Kidney epithelial cell (primary cell): Measurements from ENCODE around the gene ADAM33. TPM values are rescaled to one million over a fixed set of nuclear protein-coding genes. Genes with fewer than 3 reads are reported as not detected.

Source experiments
- DNase-seq: peaks from one replicate; pipeline ENCODE4 v3.0.0-alpha.2; 2010; ENCODE audit warnings: low read depth
- H3K27me3 ChIP-seq: 2 replicates; pipeline ENCODE4 v1.6.0; 2011; ENCODE audit warnings: low read length; ENCODE audit not compliant: control insufficient read depth, insufficient read depth
- H3K36me3 ChIP-seq: 2 replicates; pipeline ENCODE4 v1.5.1; 2011; ENCODE audit warnings: low read length; ENCODE audit not compliant: control insufficient read depth, insufficient read depth
- H3K4me3 ChIP-seq: 2 replicates; pipeline ENCODE4 v1.5.1; 2011; ENCODE audit warnings: low read depth, mild to moderate bottlenecking, control low read depth, low read length
- total RNA-seq: library from RNA; depleted of rRNA; stranded (reverse); fragments of >200 nt; gene quantifications from 2 replicates; pipeline ENCODE4 v1.2.3, GENCODE V29; 2015
- TF ChIP-seq, protein P1 (sequence below): IDR thresholded peaks from 2 replicates; pipeline ENCODE4 v1.5.1; 2011; ENCODE audit warnings: mild to moderate bottlenecking, moderate library complexity, low read length, control low read depth, inconsistent platforms; ENCODE audit not compliant: insufficient read depth, poor library complexity, severe bottlenecking

Gene ADAM33
- total RNA-seq, 1 donor from 2014 or later, result 0.13 TPM

GRCh38 chr20:3674995-3675900 lies 6.6 kb downstream of the ADAM33 start:
- TF ChIP-seq, protein P1, sequence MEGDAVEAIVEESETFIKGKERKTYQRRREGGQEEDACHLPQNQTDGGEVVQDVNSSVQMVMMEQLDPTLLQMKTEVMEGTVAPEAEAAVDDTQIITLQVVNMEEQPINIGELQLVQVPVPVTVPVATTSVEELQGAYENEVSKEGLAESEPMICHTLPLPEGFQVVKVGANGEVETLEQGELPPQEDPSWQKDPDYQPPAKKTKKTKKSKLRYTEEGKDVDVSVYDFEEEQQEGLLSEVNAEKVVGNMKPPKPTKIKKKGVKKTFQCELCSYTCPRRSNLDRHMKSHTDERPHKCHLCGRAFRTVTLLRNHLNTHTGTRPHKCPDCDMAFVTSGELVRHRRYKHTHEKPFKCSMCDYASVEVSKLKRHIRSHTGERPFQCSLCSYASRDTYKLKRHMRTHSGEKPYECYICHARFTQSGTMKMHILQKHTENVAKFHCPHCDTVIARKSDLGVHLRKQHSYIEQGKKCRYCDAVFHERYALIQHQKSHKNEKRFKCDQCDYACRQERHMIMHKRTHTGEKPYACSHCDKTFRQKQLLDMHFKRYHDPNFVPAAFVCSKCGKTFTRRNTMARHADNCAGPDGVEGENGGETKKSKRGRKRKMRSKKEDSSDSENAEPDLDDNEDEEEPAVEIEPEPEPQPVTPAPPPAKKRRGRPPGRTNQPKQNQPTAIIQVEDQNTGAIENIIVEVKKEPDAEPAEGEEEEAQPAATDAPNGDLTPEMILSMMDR, result no peak
- Histone ChIP-seq H3K27me3 (peaks cover 83% of the 10 kb centered on the region), H3K4me3 (no peak overlapping the region), H3K36me3 (no peaks in the 10 kb centered on the region)
- DNase-seq, result no peak

DNA sequence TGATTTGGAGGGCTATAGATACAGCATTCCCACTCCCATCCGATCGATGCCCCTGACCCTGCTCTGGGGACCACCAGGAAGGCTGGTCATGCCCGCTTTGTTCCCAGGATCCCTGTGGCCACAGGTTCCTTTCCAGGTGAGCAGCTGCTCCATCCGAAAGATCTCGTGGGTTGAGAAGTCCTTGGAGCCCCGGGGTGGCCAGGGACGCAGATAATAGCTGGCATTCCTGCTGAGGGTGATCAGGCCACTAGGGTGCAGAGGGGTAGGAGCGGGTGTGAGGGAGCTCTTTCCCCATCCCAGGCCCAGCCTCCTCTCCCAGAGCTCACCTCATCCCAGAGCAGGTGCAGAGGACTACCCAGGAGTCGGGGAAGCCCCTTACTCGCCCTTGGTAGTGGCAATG lies 7.4 kb downstream of the ADAM33 start:
- Histone ChIP-seq H3K27me3 (peaks cover 80% of the 10 kb centered on the region), H3K36me3 (no peaks in the 10 kb centered on the region), H3K4me3 (no peak overlapping the region)
- TF ChIP-seq, protein P1, result no peak
- DNase-seq, result no peak

DNA sequence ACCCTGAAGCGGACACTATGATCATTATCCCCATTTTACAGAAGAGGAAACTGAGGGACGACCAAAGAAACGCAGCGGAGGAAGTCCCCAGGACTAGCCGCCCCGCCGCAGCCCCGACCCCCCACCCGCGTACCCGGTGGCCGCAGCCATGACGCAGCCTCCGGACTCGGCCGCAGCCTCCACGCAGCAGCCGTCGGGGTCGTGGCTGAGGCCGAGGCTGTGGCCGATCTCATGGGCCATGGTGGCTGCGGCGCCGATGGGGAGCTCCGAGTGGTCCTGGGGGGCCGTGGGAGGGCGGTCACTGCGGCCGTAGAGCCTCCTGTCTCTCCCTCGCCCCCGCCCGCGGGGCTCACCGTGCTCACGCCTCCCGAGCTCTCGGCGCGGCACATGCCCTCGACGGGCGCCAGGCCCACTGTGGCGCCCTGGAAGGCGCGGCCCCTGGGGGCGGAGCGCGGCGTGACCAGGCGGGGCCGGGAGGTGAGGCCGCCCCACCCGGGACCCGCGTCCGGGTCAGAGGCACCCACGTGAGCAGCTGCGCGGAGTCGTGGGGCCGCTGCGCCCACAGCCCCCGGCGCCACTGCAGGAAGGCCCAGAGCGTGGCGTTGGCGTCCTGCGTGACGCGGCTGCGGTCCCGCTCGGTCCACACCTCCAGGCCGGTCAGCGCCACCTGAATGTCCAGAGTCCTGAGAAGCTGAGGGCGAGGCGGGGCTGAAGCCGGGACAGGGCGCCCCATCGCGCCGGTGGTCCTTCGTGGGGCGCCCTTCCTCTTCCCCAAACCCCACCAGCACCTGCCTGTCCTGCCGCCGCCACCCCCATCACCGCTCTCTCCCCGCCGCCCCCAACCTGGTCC lies 8.4 kb downstream of the ADAM33 start:
- Histone ChIP-seq H3K27me3 (peaks cover 79% of the 10 kb centered on the region), H3K36me3 (no peaks in the 10 kb centered on the region), H3K4me3 (no peak overlapping the region)
- no peak for DNase-seq
- TF ChIP-seq, protein P1, result no peak

DNA sequence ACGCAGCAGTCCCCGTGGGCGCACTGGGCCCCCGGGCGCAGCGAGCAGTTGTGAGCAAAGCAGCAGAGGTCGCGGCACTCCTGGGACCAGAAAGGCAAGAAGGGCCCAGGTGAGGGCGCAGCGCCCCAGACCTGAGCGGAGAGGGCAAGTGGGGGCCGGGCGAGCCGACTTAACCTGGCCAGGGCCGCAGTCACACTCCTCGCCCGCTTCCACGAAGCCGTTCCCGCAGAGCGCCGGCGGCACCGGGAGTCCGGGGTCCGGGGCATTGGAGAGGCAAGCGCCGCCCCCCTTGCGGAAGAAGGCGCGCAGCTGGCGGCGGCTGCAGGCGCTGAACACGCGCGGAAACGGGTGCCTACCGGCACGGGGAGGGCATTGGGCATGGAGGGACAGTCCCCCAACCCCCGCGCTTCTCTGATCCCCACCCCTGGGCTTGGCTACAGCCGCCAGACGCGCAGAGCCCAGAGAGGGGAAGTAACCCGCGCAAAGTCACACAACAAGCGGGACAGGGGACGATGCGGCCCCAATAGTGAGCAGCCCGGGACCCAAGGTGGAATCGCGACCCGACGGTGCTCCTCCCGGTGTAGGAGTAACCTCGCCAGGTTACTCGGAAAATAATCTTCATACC lies 9.2 kb downstream of the ADAM33 start:
- Histone ChIP-seq H3K27me3 (peaks cover 76% of the 10 kb centered on the region), H3K4me3 (no peak overlapping the region), H3K36me3 (no peaks in the 10 kb centered on the region)
- DNase-seq, result no peak
- TF ChIP-seq, protein P1, result peak; percentile 4

DNA sequence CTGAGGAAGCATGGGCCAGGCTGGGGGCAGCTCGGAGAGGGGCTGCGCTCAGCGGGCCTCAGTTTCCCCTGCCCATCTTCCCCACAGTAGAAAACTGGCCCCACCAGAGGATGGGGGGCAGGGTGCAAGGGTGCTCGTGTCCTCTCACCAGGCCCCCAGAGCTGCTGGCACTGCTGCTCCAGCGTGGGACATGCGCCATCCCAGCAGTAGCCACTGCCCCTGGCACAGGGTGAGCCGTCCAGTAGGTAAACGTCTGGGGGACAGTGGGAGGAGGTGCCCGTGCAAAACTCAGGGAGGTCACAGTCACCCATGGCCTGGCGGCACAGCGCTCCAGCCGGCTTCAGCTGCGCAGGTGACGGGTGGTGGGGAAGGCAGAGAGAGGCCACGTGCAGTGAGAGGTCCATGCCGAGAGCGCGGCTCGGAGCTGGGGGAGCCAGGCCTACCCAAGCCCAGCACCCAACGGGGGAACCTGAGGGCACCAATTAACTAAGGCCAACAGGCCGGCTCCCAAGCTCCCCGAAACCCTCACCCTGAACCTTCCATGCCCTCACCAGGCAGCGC lies 9.7 kb downstream of the ADAM33 start:
- no peaks in the 10 kb centered on the region for H3K36me3 ChIP-seq
- TF ChIP-seq, protein P1, result no peak
- no peak for DNase-seq
- peaks cover 72% of the 10 kb centered on the region for H3K27me3 ChIP-seq
- no peak overlapping the region for H3K4me3 ChIP-seq
